ENCODE data around the gene RASGRF1.

Gene RASGRF1

DNA sequence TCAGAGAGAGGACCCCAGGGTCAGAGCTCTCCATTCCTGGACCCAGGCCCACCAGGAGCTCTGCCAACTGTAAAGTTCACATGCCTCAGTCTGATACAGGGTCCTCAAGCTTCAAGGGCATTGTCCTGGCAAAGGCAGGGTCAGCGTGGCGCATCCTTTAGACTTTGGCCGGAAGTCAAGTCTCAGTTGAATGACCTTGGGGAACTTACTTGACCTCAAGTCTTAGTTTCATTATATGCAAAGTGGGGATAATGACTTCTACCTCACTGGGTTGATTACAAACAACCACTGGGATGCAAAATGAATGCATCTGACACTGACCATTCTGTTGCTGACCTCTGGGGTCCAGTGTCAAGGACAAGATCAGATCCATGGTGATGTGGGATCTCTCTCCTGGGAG lies 75.2 kb downstream of the RASGRF1 start:
- CTCF ChIA-PET, result interaction anchor here (2.3 to 4.2 kb wide), 2 partner anchors 9 to 13 kb away, joined by 14 to 25 read pairs; no protein-coding TSS in a partner anchor
- TF ChIP-seq, protein P1, sequence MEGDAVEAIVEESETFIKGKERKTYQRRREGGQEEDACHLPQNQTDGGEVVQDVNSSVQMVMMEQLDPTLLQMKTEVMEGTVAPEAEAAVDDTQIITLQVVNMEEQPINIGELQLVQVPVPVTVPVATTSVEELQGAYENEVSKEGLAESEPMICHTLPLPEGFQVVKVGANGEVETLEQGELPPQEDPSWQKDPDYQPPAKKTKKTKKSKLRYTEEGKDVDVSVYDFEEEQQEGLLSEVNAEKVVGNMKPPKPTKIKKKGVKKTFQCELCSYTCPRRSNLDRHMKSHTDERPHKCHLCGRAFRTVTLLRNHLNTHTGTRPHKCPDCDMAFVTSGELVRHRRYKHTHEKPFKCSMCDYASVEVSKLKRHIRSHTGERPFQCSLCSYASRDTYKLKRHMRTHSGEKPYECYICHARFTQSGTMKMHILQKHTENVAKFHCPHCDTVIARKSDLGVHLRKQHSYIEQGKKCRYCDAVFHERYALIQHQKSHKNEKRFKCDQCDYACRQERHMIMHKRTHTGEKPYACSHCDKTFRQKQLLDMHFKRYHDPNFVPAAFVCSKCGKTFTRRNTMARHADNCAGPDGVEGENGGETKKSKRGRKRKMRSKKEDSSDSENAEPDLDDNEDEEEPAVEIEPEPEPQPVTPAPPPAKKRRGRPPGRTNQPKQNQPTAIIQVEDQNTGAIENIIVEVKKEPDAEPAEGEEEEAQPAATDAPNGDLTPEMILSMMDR (IDR thresholded peaks at IDR 0.05; ENCODE audit: control extremely low read depth, extremely low read depth, low read depth, missing control alignments), result no peak
- DNase-seq (ENCODE audit: extremely low spot score), result no peak
- POLR2A ChIA-PET, result interaction anchor here (0.6 kb wide), 1 partner anchor 142 kb away, joined by 3 read pairs; no protein-coding TSS in a partner anchor

DNA sequence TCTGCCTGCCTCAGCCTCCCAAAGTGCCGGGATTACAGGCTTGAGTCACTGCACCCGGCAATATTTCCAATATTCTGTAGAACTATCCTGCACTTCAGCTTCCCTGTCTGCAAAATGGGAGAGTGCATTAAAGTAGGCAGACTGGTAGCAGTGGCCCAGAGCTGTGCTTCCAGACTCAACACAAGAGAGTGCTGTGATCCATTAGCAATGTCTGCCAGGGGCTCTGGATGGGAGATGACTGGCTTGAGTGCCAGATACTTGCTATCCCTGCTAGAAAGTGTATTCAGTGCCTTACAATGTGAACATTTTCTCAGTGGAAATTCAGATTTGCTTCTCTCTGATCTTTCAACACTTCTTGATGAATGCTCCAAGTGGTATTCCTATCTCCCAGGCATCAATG lies 80.3 kb downstream of the RASGRF1 start:
- DNase-seq (ENCODE audit: extremely low spot score), result no peak
- TF ChIP-seq, protein P1 (IDR thresholded peaks at IDR 0.05; ENCODE audit: control extremely low read depth, extremely low read depth, low read depth, missing control alignments), result no peak
- POLR2A ChIA-PET, result interaction anchor here (0.7 kb wide), 1 partner anchor 18 kb away, joined by 4 read pairs; no protein-coding TSS in a partner anchor
- CTCF ChIA-PET, result interaction anchor here (1.2 to 1.9 kb wide), 2 partner anchors 15 to 174 kb away, joined by 3 to 7 read pairs; no protein-coding TSS in a partner anchor

DNA sequence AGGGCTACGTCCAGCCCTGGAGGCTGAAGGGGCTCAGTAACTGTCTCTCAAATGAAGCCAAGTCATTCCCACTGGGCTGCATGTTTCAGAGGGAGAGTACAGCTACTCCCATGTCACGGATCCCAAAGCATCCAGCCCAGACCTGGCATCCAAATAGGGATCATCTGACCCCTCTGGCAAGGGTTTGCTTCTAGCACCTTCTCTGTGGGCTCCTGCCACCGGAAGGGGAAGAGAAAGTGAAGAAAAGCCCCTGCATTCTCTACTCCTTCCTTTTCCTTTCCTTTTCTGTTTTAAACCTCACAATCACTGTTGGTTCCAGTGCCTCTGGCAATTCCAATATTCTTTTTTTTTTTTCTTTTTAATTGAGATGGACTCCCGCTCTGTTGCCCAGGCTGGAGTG lies 81.2 kb downstream of the RASGRF1 start:
- DNase-seq (ENCODE audit: extremely low spot score), result no peak
- CTCF ChIA-PET, result interaction anchor here (1.0 to 1.2 kb wide), 2 partner anchors 15 to 176 kb away, joined by 3 read pairs; no protein-coding TSS in a partner anchor
- TF ChIP-seq, protein P1 (IDR thresholded peaks at IDR 0.05; ENCODE audit: control extremely low read depth, extremely low read depth, low read depth, missing control alignments), result no peak
- POLR2A ChIA-PET, result interaction anchor here (0.7 kb wide), 1 partner anchor 19 kb away, joined by 4 read pairs; no protein-coding TSS in a partner anchor

DNA sequence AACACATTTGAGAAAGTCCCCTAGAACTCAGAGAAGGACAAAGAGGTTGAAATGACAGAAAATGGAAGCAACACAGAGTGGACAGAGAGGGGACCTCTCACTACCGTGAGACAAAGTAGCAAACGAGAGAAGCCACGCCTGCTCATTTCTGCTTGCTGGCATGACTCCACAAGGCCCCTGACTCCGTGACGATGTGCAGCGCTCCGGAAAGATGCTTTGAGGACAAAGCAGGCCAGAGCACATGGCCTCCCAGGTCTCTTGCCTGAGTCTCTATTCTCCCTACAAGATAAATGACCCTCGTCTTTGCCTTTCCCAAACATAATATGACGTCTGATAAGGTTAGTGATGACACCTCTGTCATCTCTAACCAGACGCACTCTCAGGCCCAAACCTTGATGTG lies 81.9 kb downstream of the RASGRF1 start:
- POLR2A ChIA-PET, result no interaction called here
- DNase-seq (ENCODE audit: extremely low spot score), result no peak
- TF ChIP-seq, protein P1 (IDR thresholded peaks at IDR 0.05; ENCODE audit: control extremely low read depth, extremely low read depth, low read depth, missing control alignments), result no peak
- CTCF ChIA-PET, result interaction anchor here (1.0 to 6.1 kb wide), 2 partner anchors 30 to 176 kb away, joined by 3 to 49 read pairs; no protein-coding TSS in a partner anchor

DNA sequence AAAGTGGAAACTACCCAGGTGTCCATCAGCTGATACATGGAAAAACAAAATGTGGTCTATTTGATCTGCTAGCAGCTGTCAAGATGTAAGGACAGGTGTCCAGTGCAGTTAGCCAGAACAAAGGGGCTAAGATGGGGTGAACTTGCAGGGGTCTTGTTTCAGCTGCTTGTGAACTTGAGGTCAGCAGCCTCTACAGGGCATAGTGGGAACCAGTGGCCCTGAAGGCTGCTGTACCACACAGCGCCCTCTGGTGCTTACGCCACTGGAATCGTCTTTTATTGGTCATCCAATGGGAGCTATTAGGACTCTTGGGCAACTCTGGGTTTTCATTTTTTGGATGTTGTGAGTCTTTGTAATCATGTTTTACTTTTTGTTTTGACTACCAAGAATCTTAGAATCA lies 83.5 kb downstream of the RASGRF1 start:
- DNase-seq (ENCODE audit: extremely low spot score), result no peak
- ChIA-PET POLR2A (no interaction called here), CTCF (interaction anchor here (0.7 to 6.1 kb wide), 22 partner anchors 9 to 177 kb away, joined by 3 to 49 read pairs (median 6); partner anchors contain the start of genes CTSH and MORF4L1)
- TF ChIP-seq, protein P1 (IDR thresholded peaks at IDR 0.05; ENCODE audit: control extremely low read depth, extremely low read depth, low read depth, missing control alignments), result peak; percentile 62

DNA sequence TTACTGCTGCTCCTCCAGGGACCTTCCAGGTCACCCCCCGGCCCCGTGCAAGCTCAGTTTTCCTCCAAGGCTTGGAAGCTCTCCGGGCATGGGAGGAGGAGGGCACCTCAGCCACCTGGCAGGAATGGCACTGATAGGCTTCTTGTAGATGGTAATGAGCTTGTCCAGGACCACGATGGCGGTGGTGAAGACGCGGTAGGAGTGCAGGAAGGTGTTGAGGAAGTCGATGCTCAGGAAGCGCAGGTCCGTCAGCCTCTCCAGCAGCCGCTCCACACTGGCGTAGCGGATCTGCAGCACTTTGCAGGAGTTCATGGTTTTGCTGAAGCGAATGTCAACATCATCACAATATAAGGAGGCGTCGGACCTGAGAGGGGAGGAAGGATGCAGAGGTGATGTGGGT lies 84.5 kb downstream of the RASGRF1 start:
- ChIA-PET POLR2A (interaction anchor here (0.6 kb wide), 1 partner anchor 20 kb away, joined by 3 read pairs; no protein-coding TSS in a partner anchor), CTCF (interaction anchor here (1.1 to 6.1 kb wide), 14 partner anchors 8 to 97 kb away, joined by 3 to 49 read pairs (median 8); partner anchors contain the start of gene CTSH)
- TF ChIP-seq, protein P1 (IDR thresholded peaks at IDR 0.05; ENCODE audit: control extremely low read depth, extremely low read depth, low read depth, missing control alignments), result no peak
- DNase-seq (ENCODE audit: extremely low spot score), result no peak
